Fibroblast of lung (primary cell): ENCODE data around the gene ZBED6.

ENCODE experiments used
- CTCF ChIP-seq, 2 donors: IDR thresholded peaks in 1 of 2; conservative IDR thresholded peaks in 1 of 2; 1 replicate in 1 of 2; 2 replicates in 1 of 2; pipeline ENCODE4 v1.5.1; 2011 to 2012; ENCODE audit warnings: low read length in 2 of 2, control low read depth in 1 of 2, inconsistent platforms in 1 of 2, low read depth in 1 of 2, mild to moderate bottlenecking in 1 of 2
- EZH2 ChIP-seq: IDR thresholded peaks from 2 replicates; pipeline ENCODE4 v1.5.1; 2012; ENCODE audit warnings: low read length, control low read depth, mild to moderate bottlenecking; ENCODE audit errors: missing control alignments

- TF ChIP-seq CTCF (conservative IDR thresholded peaks at IDR 0.05 in 1 of 2, IDR thresholded peaks at IDR 0.05 in 1 of 2; ENCODE audit: low read depth in 1 of 2, low read length in 2 of 2) (no peak), EZH2 (no peak)
Measured at GRCh38 chr1:203768256-203768655, 27.2 kb upstream of the ZBED6 start.
